ENCODE results near the gene CDADC1.

GRCh38 chr13:49220036-49220855 is 27.5 kb upstream of the CDADC1 start, which contains the start of gene MLNR:
- TF ChIP-seq, protein P1, sequence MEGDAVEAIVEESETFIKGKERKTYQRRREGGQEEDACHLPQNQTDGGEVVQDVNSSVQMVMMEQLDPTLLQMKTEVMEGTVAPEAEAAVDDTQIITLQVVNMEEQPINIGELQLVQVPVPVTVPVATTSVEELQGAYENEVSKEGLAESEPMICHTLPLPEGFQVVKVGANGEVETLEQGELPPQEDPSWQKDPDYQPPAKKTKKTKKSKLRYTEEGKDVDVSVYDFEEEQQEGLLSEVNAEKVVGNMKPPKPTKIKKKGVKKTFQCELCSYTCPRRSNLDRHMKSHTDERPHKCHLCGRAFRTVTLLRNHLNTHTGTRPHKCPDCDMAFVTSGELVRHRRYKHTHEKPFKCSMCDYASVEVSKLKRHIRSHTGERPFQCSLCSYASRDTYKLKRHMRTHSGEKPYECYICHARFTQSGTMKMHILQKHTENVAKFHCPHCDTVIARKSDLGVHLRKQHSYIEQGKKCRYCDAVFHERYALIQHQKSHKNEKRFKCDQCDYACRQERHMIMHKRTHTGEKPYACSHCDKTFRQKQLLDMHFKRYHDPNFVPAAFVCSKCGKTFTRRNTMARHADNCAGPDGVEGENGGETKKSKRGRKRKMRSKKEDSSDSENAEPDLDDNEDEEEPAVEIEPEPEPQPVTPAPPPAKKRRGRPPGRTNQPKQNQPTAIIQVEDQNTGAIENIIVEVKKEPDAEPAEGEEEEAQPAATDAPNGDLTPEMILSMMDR (IDR thresholded peaks at IDR 0.05; ENCODE audit: borderline replicate concordance, extremely low read depth, low read length, poor library complexity, severe bottlenecking) = no peak
- no peak for TF ChIP-seq EZH2 (IDR thresholded peaks at IDR 0.05; ENCODE audit: borderline replicate concordance, low read depth, low read length, severe bottlenecking)

All from DND-41 (cell line).